Fibroblast of peridontal ligament (primary cell): Measurements from ENCODE around the gene CAMK2N2.

Experiments
- DNase-seq: peaks from one replicate; pipeline ENCODE4 v3.0.0-alpha.2; 2010; ENCODE audit errors: extremely low read depth

Gene CAMK2N2

GRCh38 chr3:184240384-184241140 lies 20.8 kb downstream of the CAMK2N2 start:
- peak; percentile 30 for DNase-seq

GRCh38 chr3:184239708-184240107 lies 21.6 kb downstream of the CAMK2N2 start:
- no peak for DNase-seq

- no peak for DNase-seq
These were observed 22.1 kb downstream of the CAMK2N2 start for GRCh38 chr3:184239221-184239620.

GRCh38 chr3:184238246-184238818 lies 23.0 kb downstream of the CAMK2N2 start:
- no peak for DNase-seq

- no peak for DNase-seq
These were observed 23.5 kb downstream of the CAMK2N2 start for GRCh38 chr3:184237807-184238206.

GRCh38 chr3:184237211-184237610 lies 24.1 kb downstream of the CAMK2N2 start:
- no peak for DNase-seq

- no peak for DNase-seq
These were observed 24.7 kb downstream of the CAMK2N2 start for GRCh38 chr3:184236636-184237035.

GRCh38 chr3:184236033-184236410 lies 25.3 kb downstream of the CAMK2N2 start:
- no peak for DNase-seq

GRCh38 chr3:184235381-184236032 lies 25.8 kb downstream of the CAMK2N2 start:
- no peak for DNase-seq

- no peak for DNase-seq
These were observed 26.5 kb downstream of the CAMK2N2 start for GRCh38 chr3:184234671-184235380.

- peak; percentile 51 for DNase-seq
These were observed 27.1 kb downstream of the CAMK2N2 start for GRCh38 chr3:184234224-184234623.

- DNase-seq: no peak
These were observed 28.1 kb downstream of the CAMK2N2 start for GRCh38 chr3:184233127-184233843.

- no peak for DNase-seq
These were observed 29.7 kb downstream of the CAMK2N2 start for GRCh38 chr3:184231671-184232070.

- DNase-seq: no peak
These were observed 30.5 kb downstream of the CAMK2N2 start for GRCh38 chr3:184230603-184231528.

GRCh38 chr3:184230081-184230602 lies 31.2 kb downstream of the CAMK2N2 start:
- DNase-seq: no peak

- DNase-seq: no peak
These were observed 31.8 kb downstream of the CAMK2N2 start, which contains the start of gene VWA5B2 for GRCh38 chr3:184229394-184230080. Gene VWA5B2, plus strand, starts transcription at chr3:184229585. Its CDS starts 944 bp downstream, at chr3:184230529.

GRCh38 chr3:184228376-184229137 lies 32.8 kb downstream of the CAMK2N2 start:
- no peak for DNase-seq

- DNase-seq: no peak
These were observed 33.8 kb downstream of the CAMK2N2 start for GRCh38 chr3:184227481-184227935.

GRCh38 chr3:184223946-184224345 lies 37.4 kb downstream of the CAMK2N2 start:
- DNase-seq: no peak
